ENCODE data around the gene FAM241A.

Gene FAM241A

DNA sequence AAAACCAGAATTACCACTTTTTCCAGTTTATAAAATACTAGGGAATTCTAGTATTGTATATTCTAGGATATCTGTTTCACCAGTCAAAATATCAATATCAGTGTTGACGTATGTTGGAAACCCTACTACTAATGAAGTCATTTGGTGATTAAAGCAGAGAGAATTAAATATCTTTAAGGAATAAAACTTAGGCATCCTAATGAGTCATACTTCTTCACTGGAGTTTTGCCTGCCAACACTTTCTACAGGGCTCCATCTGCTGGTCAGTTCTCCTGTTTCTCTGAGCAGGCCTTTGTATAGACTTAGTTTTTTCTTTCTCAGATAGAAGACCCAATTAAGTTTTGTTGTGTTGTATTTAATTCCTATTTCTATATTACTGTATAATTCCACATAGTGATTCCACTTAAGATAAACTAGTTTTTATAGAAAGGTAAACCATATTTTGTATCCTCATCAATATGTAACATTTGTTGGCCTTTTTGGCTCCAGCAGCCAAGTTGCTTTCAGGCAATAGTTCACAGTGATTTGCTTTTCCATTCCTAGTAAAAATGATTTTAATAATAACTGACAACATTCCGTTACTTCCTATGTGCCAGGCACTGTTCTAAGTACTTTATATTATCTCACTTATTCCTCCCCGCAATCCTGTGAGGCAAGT, 89.8 kb downstream of the FAM241A start:
- DNase-seq (ENCODE audit: low spot score), result peak; percentile 52
- TF ChIP-seq, protein P1, sequence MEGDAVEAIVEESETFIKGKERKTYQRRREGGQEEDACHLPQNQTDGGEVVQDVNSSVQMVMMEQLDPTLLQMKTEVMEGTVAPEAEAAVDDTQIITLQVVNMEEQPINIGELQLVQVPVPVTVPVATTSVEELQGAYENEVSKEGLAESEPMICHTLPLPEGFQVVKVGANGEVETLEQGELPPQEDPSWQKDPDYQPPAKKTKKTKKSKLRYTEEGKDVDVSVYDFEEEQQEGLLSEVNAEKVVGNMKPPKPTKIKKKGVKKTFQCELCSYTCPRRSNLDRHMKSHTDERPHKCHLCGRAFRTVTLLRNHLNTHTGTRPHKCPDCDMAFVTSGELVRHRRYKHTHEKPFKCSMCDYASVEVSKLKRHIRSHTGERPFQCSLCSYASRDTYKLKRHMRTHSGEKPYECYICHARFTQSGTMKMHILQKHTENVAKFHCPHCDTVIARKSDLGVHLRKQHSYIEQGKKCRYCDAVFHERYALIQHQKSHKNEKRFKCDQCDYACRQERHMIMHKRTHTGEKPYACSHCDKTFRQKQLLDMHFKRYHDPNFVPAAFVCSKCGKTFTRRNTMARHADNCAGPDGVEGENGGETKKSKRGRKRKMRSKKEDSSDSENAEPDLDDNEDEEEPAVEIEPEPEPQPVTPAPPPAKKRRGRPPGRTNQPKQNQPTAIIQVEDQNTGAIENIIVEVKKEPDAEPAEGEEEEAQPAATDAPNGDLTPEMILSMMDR (IDR thresholded peaks at IDR 0.05; ENCODE audit: extremely low read depth, missing control alignments), result peak; percentile 46

DNA sequence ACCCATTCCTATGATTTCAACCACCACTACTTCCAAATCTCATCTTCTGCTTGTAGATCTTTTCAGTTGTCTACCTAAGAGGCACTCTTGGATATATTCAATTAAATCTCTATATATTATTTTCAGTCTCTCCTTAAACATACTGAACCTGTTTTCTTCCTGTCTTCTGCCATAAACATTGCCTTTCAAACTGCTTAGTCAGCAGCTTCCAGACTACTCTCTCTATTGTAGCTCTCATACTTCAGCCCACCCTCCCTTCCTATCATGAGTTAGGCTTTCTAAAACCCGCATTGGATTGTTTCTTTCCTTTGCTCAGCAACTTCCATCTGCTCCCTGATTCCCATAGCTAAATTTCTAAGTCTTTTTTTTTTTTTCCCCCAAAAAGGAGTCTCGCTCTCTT, 90.8 kb downstream of the FAM241A start:
- no peak for DNase-seq (ENCODE audit: low spot score)

DNA sequence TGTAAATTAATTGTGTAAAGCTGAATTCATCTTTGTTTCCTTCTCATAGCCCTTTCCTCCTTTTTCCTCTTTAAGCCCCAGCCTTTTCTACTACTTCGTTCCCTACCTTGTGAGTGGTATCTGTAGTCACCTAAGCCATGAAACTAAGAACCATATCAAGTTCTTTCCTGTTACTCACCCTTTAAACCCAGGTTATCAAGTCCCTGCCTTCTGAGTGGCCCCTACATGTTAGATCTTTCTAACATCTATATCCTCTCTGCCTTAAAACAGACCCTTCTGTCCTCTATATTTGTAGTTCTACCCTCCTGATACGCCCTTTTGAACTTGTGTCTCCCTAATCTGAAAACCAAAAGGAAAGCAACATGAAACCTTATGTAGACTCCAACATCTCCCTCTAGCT, 93.6 kb downstream of the FAM241A start:
- TF ChIP-seq, protein P1 (IDR thresholded peaks at IDR 0.05; ENCODE audit: extremely low read depth, missing control alignments), result no peak
- no peak for DNase-seq (ENCODE audit: low spot score)

More for the DNA sequence above, 90.8 kb downstream of the FAM241A start:
- TF ChIP-seq, protein P1 (IDR thresholded peaks at IDR 0.05; ENCODE audit: extremely low read depth, missing control alignments), result no peak
